Left ventricle myocardium inferior (tissue), 1 donor: ENCODE results near the gene ULBP1. TPM values are rescaled to one million over a fixed set of nuclear protein-coding genes. Genes with fewer than 3 reads are reported as not detected.
"Not testable (repeated sequence)": the region's sequence is repeated elsewhere in the genome, so short reads cannot be mapped to it uniquely, and the experiment has no call there.

Source experiments
- DNase-seq: peaks from one replicate; pipeline ENCODE4 v3.0.0-alpha.2; 2020
- H3K27ac ChIP-seq: fragments of 200-600 bp; replicated peaks from 2 replicates; pipeline ENCODE4 v1.8.0; 2021
- H3K27me3 ChIP-seq: fragments of 200-600 bp; 2 replicates; pipeline ENCODE4 v1.8.0; 2021; ENCODE audit warnings: low read depth
- H3K36me3 ChIP-seq: fragments of 200-600 bp; 2 replicates; pipeline ENCODE4 v1.8.0; 2021
- H3K4me1 ChIP-seq: fragments of 200-600 bp; 2 replicates; pipeline ENCODE4 v1.8.0; 2021
- H3K4me3 ChIP-seq: fragments of 200-600 bp; 2 replicates; pipeline ENCODE4 v1.8.0; 2021; ENCODE audit warnings: mild to moderate bottlenecking, moderate library complexity
- H3K9me3 ChIP-seq: fragments of 200-600 bp; replicated peaks from 2 replicates; pipeline ENCODE4 v1.8.0; 2021
- intact Hi-C: fragments of 100-400 bp; cut with micrococcal nuclease; formaldehyde crosslinking; loops from one replicate; pipeline ENCODE4 v1.11.0; 2022
- total RNA-seq: library from RNA; stranded (reverse); fragmentation: NEBNext Ultra II Directional; extraction: Animal tissue kit (Norgen Biotek cat#: 25700); gene quantifications from one replicate; pipeline ENCODE4 v1.2.1, GENCODE V29; 2021
- TF ChIP-seq, protein P1 (sequence below): fragments of 200-600 bp; IDR thresholded peaks from 2 replicates; pipeline ENCODE4 v1.8.0; 2021; ENCODE audit warnings: antibody characterized with exemption, mild to moderate bottlenecking, borderline replicate concordance
- donor health status: DM: no; HTN: yes; CAD: no; lungs with severe emphysema.

ULBP1 gene
- total RNA-seq, 1 donor from 2014 or later: 0.38 TPM

DNA sequence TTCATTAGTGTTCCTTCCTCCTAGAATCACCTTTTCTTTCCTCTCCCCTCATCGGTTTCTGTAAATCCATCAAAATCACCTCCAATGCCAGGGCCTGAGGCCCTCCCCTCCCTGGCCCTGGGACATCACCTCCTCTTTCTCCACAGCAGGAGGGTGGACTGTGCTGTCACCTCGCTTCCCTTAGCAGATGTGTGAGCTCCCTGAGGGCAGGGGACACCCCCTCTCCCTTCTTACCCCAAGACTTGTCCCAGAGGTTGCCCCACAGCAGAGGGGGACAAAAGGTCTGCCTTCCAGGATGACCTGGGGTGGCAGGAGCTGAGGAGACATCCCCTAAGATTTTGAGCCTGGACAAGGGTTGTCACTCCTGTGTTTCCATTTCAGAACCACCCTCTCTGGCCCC lies 5.9 kb downstream of the ULBP1 start:
- H3K4me1 ChIP-seq: peaks cover 9% of the 10 kb centered on the region
- no peaks in the 10 kb centered on the region for H3K36me3 ChIP-seq
- H3K9me3 ChIP-seq: no peaks in the 10 kb centered on the region
- no peak overlapping the region for H3K4me3 ChIP-seq
- TF ChIP-seq, protein P1, sequence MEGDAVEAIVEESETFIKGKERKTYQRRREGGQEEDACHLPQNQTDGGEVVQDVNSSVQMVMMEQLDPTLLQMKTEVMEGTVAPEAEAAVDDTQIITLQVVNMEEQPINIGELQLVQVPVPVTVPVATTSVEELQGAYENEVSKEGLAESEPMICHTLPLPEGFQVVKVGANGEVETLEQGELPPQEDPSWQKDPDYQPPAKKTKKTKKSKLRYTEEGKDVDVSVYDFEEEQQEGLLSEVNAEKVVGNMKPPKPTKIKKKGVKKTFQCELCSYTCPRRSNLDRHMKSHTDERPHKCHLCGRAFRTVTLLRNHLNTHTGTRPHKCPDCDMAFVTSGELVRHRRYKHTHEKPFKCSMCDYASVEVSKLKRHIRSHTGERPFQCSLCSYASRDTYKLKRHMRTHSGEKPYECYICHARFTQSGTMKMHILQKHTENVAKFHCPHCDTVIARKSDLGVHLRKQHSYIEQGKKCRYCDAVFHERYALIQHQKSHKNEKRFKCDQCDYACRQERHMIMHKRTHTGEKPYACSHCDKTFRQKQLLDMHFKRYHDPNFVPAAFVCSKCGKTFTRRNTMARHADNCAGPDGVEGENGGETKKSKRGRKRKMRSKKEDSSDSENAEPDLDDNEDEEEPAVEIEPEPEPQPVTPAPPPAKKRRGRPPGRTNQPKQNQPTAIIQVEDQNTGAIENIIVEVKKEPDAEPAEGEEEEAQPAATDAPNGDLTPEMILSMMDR: no peak
- intact Hi-C loops: no loop called here
- H3K27ac ChIP-seq: no peak overlapping the region
- H3K27me3 ChIP-seq: peaks cover 96% of the 10 kb centered on the region
- DNase-seq: no peak

- H3K4me3 ChIP-seq, DNase-seq, H3K4me1 ChIP-seq, intact Hi-C loops, H3K36me3 ChIP-seq, H3K27ac ChIP-seq, H3K9me3 ChIP-seq: not testable (repeated sequence)
- H3K27me3 ChIP-seq: peaks cover 90% of the 10 kb centered on the region
Measured at GRCh38 chr6:149974394-149974793, 10.7 kb downstream of the ULBP1 start.

DNA sequence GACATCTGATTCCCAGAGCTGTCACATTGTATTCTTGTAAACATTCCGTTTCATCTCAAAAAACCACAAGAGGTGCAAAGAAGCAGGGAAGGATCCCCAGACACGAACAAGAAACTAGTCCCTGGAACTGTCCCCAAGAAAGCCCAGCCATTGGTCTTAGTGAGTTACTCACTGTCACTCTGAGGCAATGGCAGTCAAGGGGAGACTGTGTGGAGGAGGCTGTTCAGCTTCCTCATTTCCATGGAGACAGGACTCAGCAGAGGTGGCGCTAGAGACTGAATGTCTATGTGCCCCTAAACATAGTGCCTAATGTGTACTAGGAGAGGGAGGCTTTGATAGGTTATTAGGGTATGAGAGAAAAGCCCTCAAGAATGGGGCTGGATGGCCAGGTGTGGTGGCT lies 11.1 kb downstream of the ULBP1 start:
- no peak overlapping the region for H3K27ac ChIP-seq
- peaks cover 90% of the 10 kb centered on the region for H3K27me3 ChIP-seq
- no peaks in the 10 kb centered on the region for H3K9me3 ChIP-seq
- H3K4me1 ChIP-seq: no peaks in the 10 kb centered on the region
- no peaks in the 10 kb centered on the region for H3K36me3 ChIP-seq
- no peak overlapping the region for H3K4me3 ChIP-seq
- TF ChIP-seq, protein P1: no peak
- intact Hi-C loops: no loop called here
- no peak for DNase-seq

GRCh38 chr6:149975400-149975799 lies 11.7 kb downstream of the ULBP1 start:
- H3K36me3 ChIP-seq: no peaks in the 10 kb centered on the region
- peaks cover 90% of the 10 kb centered on the region for H3K27me3 ChIP-seq
- no peak for DNase-seq
- TF ChIP-seq, protein P1: no peak
- H3K4me3 ChIP-seq: no peak overlapping the region
- no peaks in the 10 kb centered on the region for H3K4me1 ChIP-seq
- no peak overlapping the region for H3K27ac ChIP-seq
- intact Hi-C loops: no loop called here
- no peaks in the 10 kb centered on the region for H3K9me3 ChIP-seq

GRCh38 chr6:149977221-149977620 lies 13.5 kb downstream of the ULBP1 start:
- Histone ChIP-seq H3K27me3 (peaks cover 91% of the 10 kb centered on the region), H3K9me3 (no peaks in the 10 kb centered on the region), H3K4me1 (no peaks in the 10 kb centered on the region), H3K27ac (no peak overlapping the region), H3K4me3 (no peak overlapping the region), H3K36me3 (no peaks in the 10 kb centered on the region)
- DNase-seq: no peak
- intact Hi-C loops: no loop called here
- TF ChIP-seq, protein P1: no peak

- intact Hi-C loops: no loop called here
- peaks cover 91% of the 10 kb centered on the region for H3K27me3 ChIP-seq
- no peaks in the 10 kb centered on the region for H3K36me3 ChIP-seq
- H3K4me3 ChIP-seq: no peak overlapping the region
- H3K27ac ChIP-seq: no peak overlapping the region
- DNase-seq: no peak
- H3K4me1 ChIP-seq: no peaks in the 10 kb centered on the region
- H3K9me3 ChIP-seq: no peaks in the 10 kb centered on the region
- TF ChIP-seq, protein P1: no peak
Measured at GRCh38 chr6:149978610-149979009, 14.9 kb downstream of the ULBP1 start.
